Chondrocyte (in vitro differentiated cells): Measurements from ENCODE around the gene VANGL2. TPM values are rescaled to one million over a fixed set of nuclear protein-coding genes. Genes with fewer than 3 reads are reported as not detected.
"Not testable (repeated sequence)": the region's sequence is repeated elsewhere in the genome, so short reads cannot be mapped to it uniquely, and the experiment has no call there.

ENCODE experiments used
- DNase-seq: peaks from one replicate; pipeline ENCODE4 v3.0.0; 2021; ENCODE audit warnings: mixed read lengths, low spot score
- H3K27ac Mint-ChIP-seq: one replicate; pipeline ENCODE4 v1.8.0; 2021; ENCODE audit warnings: mild to moderate bottlenecking, moderate library complexity, mixed read lengths; ENCODE audit not compliant: unreplicated experiment
- H3K27me3 Mint-ChIP-seq: 2 replicates; pipeline ENCODE4 v1.8.0; 2021; ENCODE audit warnings: low read depth, mixed read lengths
- H3K36me3 Mint-ChIP-seq: 2 replicates; pipeline ENCODE4 v1.8.0; 2021; ENCODE audit warnings: low read depth, mixed read lengths
- H3K4me1 Mint-ChIP-seq: 2 replicates; pipeline ENCODE4 v1.8.0; 2021; ENCODE audit warnings: low read depth, mild to moderate bottlenecking, mixed read lengths
- H3K4me3 Mint-ChIP-seq: one replicate; pipeline ENCODE4 v1.8.0; 2021; ENCODE audit warnings: mild to moderate bottlenecking, moderate library complexity, mixed read lengths; ENCODE audit not compliant: unreplicated experiment
- H3K9me3 Mint-ChIP-seq: 2 replicates; pipeline ENCODE4 v1.8.0; 2021; ENCODE audit warnings: low read depth, mixed read lengths
- total RNA-seq: library from RNA; stranded (reverse); gene quantifications from 3 replicates; pipeline ENCODE4 v1.2.1, GENCODE V29; 2021
- TF ChIP-seq, protein P1 (sequence below): fragments of 200-600 bp; sonication (generic); IDR thresholded peaks from 2 replicates; pipeline ENCODE4 v1.5.0; 2021; ENCODE audit warnings: antibody characterized with exemption, mild to moderate bottlenecking, moderate library complexity

The VANGL2 gene
- total RNA-seq, 1 donor from 2014 or later, result 11.3 TPM

DNA sequence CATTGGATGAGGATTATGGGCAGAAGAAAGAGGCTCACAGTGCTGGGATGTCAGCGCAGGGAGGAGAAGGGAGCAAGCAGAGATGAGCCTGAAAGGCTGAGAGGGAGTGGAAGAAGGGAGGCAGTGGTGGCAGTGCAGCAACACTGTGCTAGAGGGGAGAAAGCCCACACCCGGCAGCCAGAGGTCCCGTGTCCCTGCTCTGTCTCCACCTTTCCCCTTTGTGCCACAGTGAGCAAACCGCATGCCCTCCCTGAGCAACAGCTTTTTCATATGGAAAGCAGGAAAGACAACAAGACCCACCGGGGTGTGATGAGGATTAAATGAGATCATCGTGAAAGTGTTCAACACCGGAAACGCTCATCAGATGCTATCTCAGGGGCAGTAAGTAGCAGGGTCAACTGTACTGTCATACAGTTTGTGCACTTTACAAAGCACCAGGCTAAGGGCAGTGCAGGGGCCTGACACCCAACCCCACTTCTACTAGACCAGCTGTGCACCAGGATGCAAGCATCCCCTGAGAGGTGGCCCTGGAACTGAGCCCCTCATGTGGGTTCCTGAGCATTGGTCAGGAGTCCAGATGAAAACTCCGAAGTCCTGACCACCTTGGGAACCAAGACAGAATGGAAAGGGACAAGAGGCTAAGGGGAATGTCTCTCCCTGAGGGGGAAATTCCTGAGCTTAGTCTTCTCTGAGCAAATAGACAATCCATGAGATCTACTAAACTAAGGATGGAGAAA is 24.4 kb upstream of the VANGL2 start:
- H3K4me1 Mint-ChIP-seq, result peaks cover 10% of the 10 kb centered on the region

DNA sequence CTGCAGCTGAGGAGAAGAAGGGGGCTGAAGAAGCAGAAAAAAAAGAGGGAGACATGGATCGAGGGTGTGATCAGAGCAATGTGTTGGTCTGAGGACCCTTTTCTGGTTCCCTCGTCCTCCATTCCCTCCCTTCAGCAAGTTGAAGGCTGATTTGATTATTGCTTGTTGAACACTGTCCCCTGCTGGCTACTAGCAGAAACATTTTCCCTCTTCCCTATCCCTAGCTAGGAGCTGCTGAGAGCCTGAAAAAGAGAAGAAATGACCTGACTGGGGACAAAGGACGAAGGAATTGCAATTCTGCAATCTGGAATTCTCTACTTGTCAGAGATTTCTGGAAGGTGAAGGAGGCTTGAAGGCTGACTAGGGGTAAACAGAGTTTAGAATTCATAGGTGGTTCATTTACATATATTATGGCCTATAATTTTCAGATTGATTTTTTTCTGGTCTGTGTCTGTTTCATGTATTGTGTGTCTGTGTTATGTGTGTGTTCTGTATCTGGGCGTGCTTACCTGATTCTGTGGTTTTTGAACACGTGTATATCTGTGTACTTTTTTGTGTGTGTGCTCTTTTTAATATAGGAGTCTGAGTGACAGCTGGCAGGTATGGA is 23.7 kb upstream of the VANGL2 start:
- Mint-ChIP-seq H3K27ac (no peak overlapping the region), H3K36me3 (no peaks in the 10 kb centered on the region), H3K9me3 (no peaks in the 10 kb centered on the region), H3K4me3 (no peak overlapping the region), H3K27me3 (peaks cover 14% of the 10 kb centered on the region), H3K4me1 (peaks cover 10% of the 10 kb centered on the region)
- TF ChIP-seq, protein P1, sequence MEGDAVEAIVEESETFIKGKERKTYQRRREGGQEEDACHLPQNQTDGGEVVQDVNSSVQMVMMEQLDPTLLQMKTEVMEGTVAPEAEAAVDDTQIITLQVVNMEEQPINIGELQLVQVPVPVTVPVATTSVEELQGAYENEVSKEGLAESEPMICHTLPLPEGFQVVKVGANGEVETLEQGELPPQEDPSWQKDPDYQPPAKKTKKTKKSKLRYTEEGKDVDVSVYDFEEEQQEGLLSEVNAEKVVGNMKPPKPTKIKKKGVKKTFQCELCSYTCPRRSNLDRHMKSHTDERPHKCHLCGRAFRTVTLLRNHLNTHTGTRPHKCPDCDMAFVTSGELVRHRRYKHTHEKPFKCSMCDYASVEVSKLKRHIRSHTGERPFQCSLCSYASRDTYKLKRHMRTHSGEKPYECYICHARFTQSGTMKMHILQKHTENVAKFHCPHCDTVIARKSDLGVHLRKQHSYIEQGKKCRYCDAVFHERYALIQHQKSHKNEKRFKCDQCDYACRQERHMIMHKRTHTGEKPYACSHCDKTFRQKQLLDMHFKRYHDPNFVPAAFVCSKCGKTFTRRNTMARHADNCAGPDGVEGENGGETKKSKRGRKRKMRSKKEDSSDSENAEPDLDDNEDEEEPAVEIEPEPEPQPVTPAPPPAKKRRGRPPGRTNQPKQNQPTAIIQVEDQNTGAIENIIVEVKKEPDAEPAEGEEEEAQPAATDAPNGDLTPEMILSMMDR, result peak; percentile 91
- DNase-seq, result no peak

More for the DNA sequence above, 24.4 kb upstream of the VANGL2 start:
- peaks cover 14% of the 10 kb centered on the region for H3K27me3 Mint-ChIP-seq
- no peaks in the 10 kb centered on the region for H3K9me3 Mint-ChIP-seq
- H3K27ac Mint-ChIP-seq, result no peak overlapping the region
- no peak overlapping the region for H3K4me3 Mint-ChIP-seq
- TF ChIP-seq, protein P1, result no peak
- no peaks in the 10 kb centered on the region for H3K36me3 Mint-ChIP-seq
- DNase-seq, result no peak

DNA sequence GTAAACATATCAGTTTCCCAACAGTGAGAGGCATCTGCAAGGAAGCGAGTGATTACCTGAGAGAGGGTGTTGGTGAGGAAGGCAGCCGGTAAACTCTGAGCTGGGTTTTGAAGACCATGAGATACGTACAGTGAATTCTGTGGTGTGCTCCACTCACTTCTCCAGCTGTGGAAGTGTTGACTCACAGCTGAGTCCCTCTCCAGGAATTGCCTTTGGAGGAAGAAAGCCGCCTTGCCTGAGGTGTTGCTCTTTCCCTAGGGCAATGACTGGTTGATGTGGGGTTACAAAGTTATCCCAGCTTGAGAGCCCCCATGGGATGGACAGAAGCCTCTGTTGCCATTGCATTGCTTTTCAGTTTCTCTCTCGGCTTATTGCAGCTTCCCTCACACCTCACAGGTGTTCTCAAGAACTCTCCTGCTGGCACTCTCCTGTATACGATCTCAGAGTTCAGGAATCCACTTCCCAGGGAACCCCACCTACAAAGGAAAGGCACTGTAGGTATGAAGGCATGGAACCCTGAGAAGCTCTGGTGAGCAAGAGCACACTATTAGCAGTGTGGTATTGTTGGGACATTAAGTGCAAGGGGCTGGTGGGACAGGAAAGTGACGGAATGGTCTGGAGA is 22.7 kb upstream of the VANGL2 start:
- TF ChIP-seq, protein P1, result no peak
- Mint-ChIP-seq H3K27ac (no peak overlapping the region), H3K36me3 (no peaks in the 10 kb centered on the region), H3K9me3 (no peaks in the 10 kb centered on the region), H3K27me3 (peaks cover 17% of the 10 kb centered on the region), H3K4me3 (no peak overlapping the region), H3K4me1 (peaks cover 10% of the 10 kb centered on the region)
- no peak for DNase-seq

DNA sequence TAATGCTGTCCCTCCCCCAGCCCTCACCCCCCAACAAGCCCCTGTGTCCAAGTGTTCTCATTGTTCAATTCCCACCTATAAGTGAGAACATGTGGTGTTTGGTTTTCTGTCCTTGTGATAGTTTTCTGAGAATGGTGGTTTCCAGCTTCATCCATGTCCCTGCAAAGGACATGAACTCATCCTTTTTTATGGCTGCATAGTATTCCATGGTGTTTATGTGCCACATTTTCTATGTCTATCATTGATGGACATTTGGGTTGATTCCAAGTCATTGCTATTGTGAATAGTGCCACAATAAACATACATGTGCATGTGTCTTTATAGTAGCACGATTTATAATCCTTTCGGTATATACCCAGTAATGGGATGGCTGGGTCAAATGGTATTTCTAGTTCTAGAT is 15.6 kb upstream of the VANGL2 start:
- DNase-seq, H3K27ac Mint-ChIP-seq, H3K36me3 Mint-ChIP-seq, H3K4me1 Mint-ChIP-seq, H3K4me3 Mint-ChIP-seq: not testable (repeated sequence)
- peaks cover 51% of the 10 kb centered on the region for H3K27me3 Mint-ChIP-seq
- peaks cover 18% of the 10 kb centered on the region for H3K9me3 Mint-ChIP-seq

DNA sequence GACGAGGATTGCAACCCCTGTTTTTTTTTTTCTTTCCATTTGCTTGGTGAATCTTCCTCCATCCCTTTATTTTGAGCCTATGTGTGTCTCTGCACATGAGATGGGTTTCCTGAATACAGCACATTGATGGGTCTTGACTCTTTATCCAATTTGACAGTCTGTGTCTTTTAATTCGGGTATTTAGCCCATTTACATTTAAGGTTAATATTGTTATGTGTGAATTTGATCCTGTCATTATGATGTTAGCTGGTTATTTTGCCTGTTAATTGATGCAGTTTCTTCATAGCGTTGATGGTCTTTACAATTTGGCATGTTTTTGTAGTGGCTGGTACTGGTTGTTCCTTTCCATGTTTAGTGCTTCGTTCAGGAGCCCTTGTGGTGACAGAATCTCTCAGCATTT is 12.0 kb upstream of the VANGL2 start:
- not testable (repeated sequence) for DNase-seq, H3K27ac Mint-ChIP-seq, H3K4me3 Mint-ChIP-seq, H3K36me3 Mint-ChIP-seq, H3K4me1 Mint-ChIP-seq
- peaks cover 58% of the 10 kb centered on the region for H3K27me3 Mint-ChIP-seq
- peaks cover 18% of the 10 kb centered on the region for H3K9me3 Mint-ChIP-seq

DNA sequence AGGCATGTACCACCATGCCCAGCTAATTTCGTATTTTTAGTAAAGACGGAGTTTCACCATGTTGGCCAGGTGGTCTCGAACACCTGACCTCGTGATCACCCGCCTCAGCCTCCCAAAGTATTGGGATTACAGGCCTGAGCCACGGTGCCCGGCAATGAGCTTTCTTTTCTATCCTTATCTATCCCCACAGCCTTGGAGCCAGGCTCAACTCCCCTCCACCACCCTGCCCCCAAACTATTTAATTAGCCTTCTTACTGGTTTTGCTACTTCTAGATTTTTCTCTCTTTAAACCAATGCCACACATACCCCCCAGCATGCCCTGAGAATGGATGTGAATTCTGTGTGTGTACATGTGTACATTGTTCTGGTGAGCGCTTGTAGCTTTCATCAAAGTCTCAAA is 5.7 kb upstream of the VANGL2 start:
- TF ChIP-seq, protein P1, result no peak
- Mint-ChIP-seq H3K27me3 (peaks cover 21% of the 10 kb centered on the region), H3K9me3 (no peaks in the 10 kb centered on the region), H3K36me3 (no peaks in the 10 kb centered on the region), H3K27ac (no peak overlapping the region), H3K4me3 (no peak overlapping the region), H3K4me1 (no peaks in the 10 kb centered on the region)
- no peak for DNase-seq
